Mammary epithelial cell (primary cell): ENCODE data around the gene CMTM1.

Source experiments
- CTCF ChIP-seq, 2 donors: IDR thresholded peaks in 1 of 2; conservative IDR thresholded peaks in 1 of 2; 2 replicates each; pipeline ENCODE4 v1.5.1; 2011 to 2012; ENCODE audit warnings: inconsistent platforms in 2 of 2, low read length in 2 of 2, mild to moderate bottlenecking in 2 of 2, control low read depth in 1 of 2, low read depth in 1 of 2; ENCODE audit not compliant: insufficient read depth in 1 of 2; ENCODE audit errors: extremely low read depth in 1 of 2
- EZH2 ChIP-seq: IDR thresholded peaks from 2 replicates; pipeline ENCODE4 v1.6.1; 2012; ENCODE audit warnings: low read length, inconsistent platforms, borderline replicate concordance

GRCh38 chr16:66520406-66521170, 45.7 kb upstream of the CMTM1 start:
- TF ChIP-seq CTCF (conservative IDR thresholded peaks at IDR 0.05 in 1 of 2, IDR thresholded peaks at IDR 0.05 in 1 of 2; ENCODE audit: extremely low read depth in 1 of 2, insufficient read depth in 1 of 2, low read depth in 1 of 2, low read length in 2 of 2) (no peak), EZH2 (no peak)
